ENCODE measurements around the gene ZNF281. TPM values are rescaled to one million over a fixed set of nuclear protein-coding genes. Genes with fewer than 3 reads are reported as not detected.

Gene ZNF281
- total RNA-seq, 1 experiment from 2014 or later, result 26.5 TPM

DNA sequence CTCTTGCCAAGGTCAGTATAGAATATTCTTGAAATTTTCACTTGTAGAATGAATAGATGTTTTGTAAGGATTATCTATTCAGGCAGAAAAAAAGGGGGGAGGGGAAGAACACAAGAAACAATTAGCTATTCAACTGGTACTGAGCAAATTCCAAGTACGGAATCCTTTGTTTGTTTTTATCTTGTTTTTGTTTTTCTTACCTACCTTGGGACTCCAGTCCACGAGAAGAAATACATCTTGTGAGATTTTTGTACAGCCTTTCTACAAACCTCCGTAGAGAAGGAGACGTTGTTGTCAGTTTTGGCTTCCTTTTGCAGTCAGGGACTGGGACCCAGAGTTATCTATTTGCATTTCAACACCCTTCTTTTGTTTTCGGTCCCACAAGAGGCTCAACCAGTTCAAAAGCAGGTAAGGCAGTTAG lies 36.0 kb downstream of the ZNF281 start:
- intact Hi-C loops (cut with micrococcal nuclease; ENCODE audit: unreplicated experiment), result loop anchor here (5.0 kb wide), 1 partner anchor 37 kb away; no protein-coding TSS in a partner anchor
- Mint-ChIP-seq H3K4me3 (ENCODE audit: low read depth, unreplicated experiment) (no peak overlapping the region), H3K27me3 (ENCODE audit: unreplicated experiment) (no peaks in the 10 kb centered on the region), H3K36me3 (ENCODE audit: insufficient read depth, unreplicated experiment) (no peaks in the 10 kb centered on the region), H3K27ac (ENCODE audit: unreplicated experiment) (peak overlapping the region; percentile 7), H3K9me3 (ENCODE audit: low read depth, unreplicated experiment) (peaks cover 8% of the 10 kb centered on the region), H3K4me1 (ENCODE audit: low read depth, unreplicated experiment) (peaks cover 72% of the 10 kb centered on the region)
- CTCF ChIA-PET, result interaction anchor here (0.6 kb wide), 1 partner anchor 127 kb away, joined by 3 read pairs; no protein-coding TSS in a partner anchor
- BruUV-seq (replicated peaks), result no TSS peak
- TF ChIP-seq CTCF (IDR thresholded peaks at IDR 0.05; ENCODE audit: unreplicated experiment), result no peak
- DNase-seq, result no peak

DNA sequence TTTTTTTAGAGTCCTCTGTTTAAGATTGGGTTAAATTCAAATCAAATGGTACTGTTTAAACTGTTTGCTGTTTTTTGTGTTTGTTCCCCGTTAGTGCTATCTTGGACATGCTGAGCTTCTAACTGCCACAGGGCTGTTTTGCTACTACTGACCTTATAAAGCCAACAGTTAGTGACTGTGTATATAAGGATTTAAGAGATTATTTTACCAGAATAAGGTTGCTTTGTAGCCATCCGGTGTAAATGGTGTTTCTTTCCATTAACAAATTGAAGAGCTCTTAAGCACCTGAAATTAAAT lies 37.0 kb downstream of the ZNF281 start:
- Mint-ChIP-seq H3K9me3 (ENCODE audit: low read depth, unreplicated experiment) (peaks cover 8% of the 10 kb centered on the region), H3K36me3 (ENCODE audit: insufficient read depth, unreplicated experiment) (no peaks in the 10 kb centered on the region), H3K27me3 (ENCODE audit: unreplicated experiment) (no peaks in the 10 kb centered on the region), H3K4me3 (ENCODE audit: low read depth, unreplicated experiment) (no peak overlapping the region), H3K27ac (ENCODE audit: unreplicated experiment) (no peak overlapping the region), H3K4me1 (ENCODE audit: low read depth, unreplicated experiment) (peaks cover 82% of the 10 kb centered on the region)
- BruUV-seq (replicated peaks), result no TSS peak
- no peak for TF ChIP-seq CTCF (IDR thresholded peaks at IDR 0.05; ENCODE audit: unreplicated experiment)
- no peak for DNase-seq
- intact Hi-C loops (cut with micrococcal nuclease; ENCODE audit: unreplicated experiment), result loop anchor here (5.0 kb wide), 1 partner anchor 36 kb away; no protein-coding TSS in a partner anchor
- CTCF ChIA-PET, result interaction anchor here (0.8 kb wide), 1 partner anchor 55 kb away, joined by 4 read pairs; no protein-coding TSS in a partner anchor

GRCh38 chr1:200372095-200372884 lies 37.5 kb downstream of the ZNF281 start:
- intact Hi-C loops (cut with micrococcal nuclease; ENCODE audit: unreplicated experiment), result loop anchor here (5.0 kb wide), 1 partner anchor 35 kb away; no protein-coding TSS in a partner anchor
- BruUV-seq (replicated peaks), result no TSS peak
- TF ChIP-seq CTCF (IDR thresholded peaks at IDR 0.05; ENCODE audit: unreplicated experiment), result no peak
- no peak overlapping the region for H3K27ac Mint-ChIP-seq (ENCODE audit: unreplicated experiment)
- DNase-seq, result peak; percentile 59
- CTCF ChIA-PET, result interaction anchor here (0.8 to 1.1 kb wide), 4 partner anchors 39 to 116 kb away, joined by 4 to 6 read pairs (median 4); no protein-coding TSS in a partner anchor
- no peaks in the 10 kb centered on the region for H3K36me3 Mint-ChIP-seq (ENCODE audit: insufficient read depth, unreplicated experiment)
- H3K4me3 Mint-ChIP-seq (ENCODE audit: low read depth, unreplicated experiment), result no peak overlapping the region
- H3K9me3 Mint-ChIP-seq (ENCODE audit: low read depth, unreplicated experiment), result peaks cover 8% of the 10 kb centered on the region
- peaks cover 83% of the 10 kb centered on the region for H3K4me1 Mint-ChIP-seq (ENCODE audit: low read depth, unreplicated experiment)
- H3K27me3 Mint-ChIP-seq (ENCODE audit: unreplicated experiment), result no peaks in the 10 kb centered on the region

GRCh38 chr1:200369706-200370105 lies 40.1 kb downstream of the ZNF281 start:
- H3K36me3 Mint-ChIP-seq (ENCODE audit: insufficient read depth, unreplicated experiment), result no peaks in the 10 kb centered on the region
- H3K4me3 Mint-ChIP-seq (ENCODE audit: low read depth, unreplicated experiment), result peak overlapping the region; percentile 4
- BruUV-seq (replicated peaks), result no TSS peak
- CTCF ChIA-PET, result interaction anchor here (0.6 to 1.6 kb wide), 6 partner anchors 10 to 68 kb away, joined by 3 to 8 read pairs (median 4); no protein-coding TSS in a partner anchor
- peaks cover 57% of the 10 kb centered on the region for H3K4me1 Mint-ChIP-seq (ENCODE audit: low read depth, unreplicated experiment)
- intact Hi-C loops (cut with micrococcal nuclease; ENCODE audit: unreplicated experiment), result loop anchor here (5.0 kb wide), 1 partner anchor 32 kb away; no protein-coding TSS in a partner anchor
- no peaks in the 10 kb centered on the region for H3K27me3 Mint-ChIP-seq (ENCODE audit: unreplicated experiment)
- no peak for DNase-seq
- H3K27ac Mint-ChIP-seq (ENCODE audit: unreplicated experiment), result peak overlapping the region; percentile 24
- no peak for TF ChIP-seq CTCF (IDR thresholded peaks at IDR 0.05; ENCODE audit: unreplicated experiment)
- H3K9me3 Mint-ChIP-seq (ENCODE audit: low read depth, unreplicated experiment), result no peaks in the 10 kb centered on the region
